AG04450 (cell line): ENCODE results near the gene KIAA0930. TPM values are rescaled to one million over a fixed set of nuclear protein-coding genes. Genes with fewer than 3 reads are reported as not detected.

ENCODE experiments used
- CTCF ChIA-PET: fragments of 300-600, 350-600 bp; formaldehyde crosslinking; extraction: SDS; loops from one replicate; lab custom pipeline; 2022; ENCODE audit warnings: antibody characterized with exemption, inconsistent platforms; lab: Charles Lee
- POLR2A ChIA-PET: fragments of 350-600 bp; formaldehyde crosslinking; extraction: SDS; loops from one replicate; lab custom pipeline; 2021; ENCODE audit warnings: antibody characterized with exemption, inconsistent platforms; lab: Yijun Ruan, JAX
- DNase-seq: peaks from one replicate; pipeline ENCODE4 v3.0.0-alpha.2; 2011; ENCODE audit warnings: low read depth, low spot score
- H3K27ac ChIP-seq: one replicate; pipeline ENCODE4 v1.5.1; 2012; ENCODE audit warnings: low read depth, low read length, control low read depth
- H3K27me3 ChIP-seq: one replicate; pipeline ENCODE4 v1.6.0; 2012; ENCODE audit warnings: low read length; ENCODE audit not compliant: control insufficient read depth, insufficient read depth
- H3K4me3 ChIP-seq: 2 replicates; pipeline ENCODE4 v1.5.1; 2011; ENCODE audit warnings: mild to moderate bottlenecking, low read depth, low read length, control low read depth
- H3K9me3 ChIP-seq: 2 replicates; pipeline ENCODE4 v1.5.1; 2012; ENCODE audit warnings: low read length; ENCODE audit not compliant: control insufficient read depth, insufficient read depth
- polyA plus RNA-seq: library from polyadenylated mRNA; depleted of rRNA; stranded (reverse); fragments of >200 nt; gene quantifications from 2 replicates; pipeline ENCODE4 v1.2.3, GENCODE V29; 2011; rRNA removed
- small RNA-seq: library from RNA; depleted of rRNA; stranded (forward); fragments of <200 nt; gene quantifications from one replicate; pipeline ENCODE3, GENCODE V24; 2012; ENCODE audit warnings: low read depth; ENCODE audit not compliant: insufficient read length
- TF ChIP-seq, protein P1 (sequence below): IDR thresholded peaks from 2 replicates; pipeline ENCODE4 v1.5.1; 2011; ENCODE audit warnings: low read depth, low read length, control low read depth, inconsistent platforms

KIAA0930 gene
- polyA plus RNA-seq, 1 experiment: 49.4 TPM

DNA sequence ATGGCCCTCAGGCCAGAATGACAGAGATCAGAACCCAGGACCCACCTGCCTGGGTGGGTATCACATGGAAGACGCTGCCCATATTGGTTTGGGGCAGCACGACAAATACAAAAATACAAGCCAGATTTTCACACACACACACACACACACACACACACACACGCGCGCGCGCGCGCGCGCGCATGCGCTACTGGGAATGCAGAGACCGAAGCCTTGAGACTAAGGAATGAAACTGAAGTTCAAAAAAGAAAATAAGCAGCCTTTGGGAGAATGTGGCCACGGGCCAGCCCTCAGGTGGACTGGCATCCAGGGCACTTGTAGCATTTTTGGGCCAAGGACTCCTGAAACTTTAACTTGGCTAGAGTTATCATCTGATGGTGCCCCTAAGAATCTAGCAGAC, 98.3 kb downstream of the KIAA0930 start:
- ChIA-PET CTCF (no interaction called here), POLR2A (interaction anchor here (0.6 to 0.7 kb wide), 2 partner anchors 16 to 336 kb away, joined by 3 to 9 read pairs; no protein-coding TSS in a partner anchor)
- TF ChIP-seq, protein P1, sequence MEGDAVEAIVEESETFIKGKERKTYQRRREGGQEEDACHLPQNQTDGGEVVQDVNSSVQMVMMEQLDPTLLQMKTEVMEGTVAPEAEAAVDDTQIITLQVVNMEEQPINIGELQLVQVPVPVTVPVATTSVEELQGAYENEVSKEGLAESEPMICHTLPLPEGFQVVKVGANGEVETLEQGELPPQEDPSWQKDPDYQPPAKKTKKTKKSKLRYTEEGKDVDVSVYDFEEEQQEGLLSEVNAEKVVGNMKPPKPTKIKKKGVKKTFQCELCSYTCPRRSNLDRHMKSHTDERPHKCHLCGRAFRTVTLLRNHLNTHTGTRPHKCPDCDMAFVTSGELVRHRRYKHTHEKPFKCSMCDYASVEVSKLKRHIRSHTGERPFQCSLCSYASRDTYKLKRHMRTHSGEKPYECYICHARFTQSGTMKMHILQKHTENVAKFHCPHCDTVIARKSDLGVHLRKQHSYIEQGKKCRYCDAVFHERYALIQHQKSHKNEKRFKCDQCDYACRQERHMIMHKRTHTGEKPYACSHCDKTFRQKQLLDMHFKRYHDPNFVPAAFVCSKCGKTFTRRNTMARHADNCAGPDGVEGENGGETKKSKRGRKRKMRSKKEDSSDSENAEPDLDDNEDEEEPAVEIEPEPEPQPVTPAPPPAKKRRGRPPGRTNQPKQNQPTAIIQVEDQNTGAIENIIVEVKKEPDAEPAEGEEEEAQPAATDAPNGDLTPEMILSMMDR: no peak
- Histone ChIP-seq H3K27ac (no peak overlapping the region), H3K9me3 (no peaks in the 10 kb centered on the region), H3K4me3 (no peak overlapping the region), H3K27me3 (no peaks in the 10 kb centered on the region)
- DNase-seq: no peak

Small RNAs within 50 kb of the gene (small RNA-seq; reads per million reads assigned to genes)
- 0.81 reads per million for gene MIR1249

Other genes starting within 250 kb of the KIAA0930 start
- 0.02 TPM in 1 of 2 replicates, not detected in the other for gene PHF21B, start 230.9 kb downstream of the KIAA0930 start, polyA plus RNA-seq
- 13.9 and 14.2 TPM in 2 replicates for gene NUP50, start 77.0 kb downstream of the KIAA0930 start, polyA plus RNA-seq
- not detected in 2 replicates for gene UPK3A, start 44.1 kb upstream of the KIAA0930 start, polyA plus RNA-seq
- 22.6 and 23.3 TPM in 2 replicates for gene FAM118A, start 69.0 kb upstream of the KIAA0930 start, polyA plus RNA-seq
- gene SMC1B, start 172.7 kb upstream of the KIAA0930 start, polyA plus RNA-seq: not detected in 2 replicates
- 0.20 and 0.31 TPM in 2 replicates for gene RIBC2, start 172.8 kb upstream of the KIAA0930 start, polyA plus RNA-seq